DND-41 (cell line): ENCODE measurements around the gene ADM5.
A peak's percentile ranks its signal among the peaks of the same experiment; 100 is the strongest.

Source experiments
- ATAC-seq: fragments of 200-7000 bp; cut with Tn5 transposase; 3 replicates; pipeline ENCODE4 v1.9.1; 2021; ENCODE audit warnings: low read depth; ENCODE audit not compliant: insufficient read depth
- DNase-seq: peaks from one replicate; pipeline ENCODE4 v3.0.0-alpha.2; 2020
- H2AFZ ChIP-seq: 2 replicates; pipeline ENCODE4 v1.6.0; 2012; ENCODE audit warnings: low read depth, low read length
- H3K27ac ChIP-seq: 2 replicates; pipeline ENCODE4 v1.5.1; 2012; ENCODE audit warnings: low read length, inconsistent platforms
- H3K27me3 ChIP-seq: fragments of 200-600 bp; sonication (generic); 2 replicates; pipeline ENCODE4 v1.6.0; 2012; ENCODE audit warnings: low read length, mild to moderate bottlenecking, inconsistent platforms; ENCODE audit not compliant: insufficient read depth, poor library complexity
- H3K36me3 ChIP-seq: 2 replicates; pipeline ENCODE4 v1.5.1; 2012; ENCODE audit warnings: low read length, inconsistent platforms; ENCODE audit not compliant: insufficient read depth
- H3K4me1 ChIP-seq: 2 replicates; pipeline ENCODE4 v1.5.1; 2012; ENCODE audit warnings: mild to moderate bottlenecking, low read length; ENCODE audit not compliant: insufficient read depth
- H3K4me2 ChIP-seq: 2 replicates; pipeline ENCODE4 v1.6.0; 2012; ENCODE audit warnings: mild to moderate bottlenecking, moderate library complexity, low read length, inconsistent platforms; ENCODE audit not compliant: insufficient read depth
- H3K4me3 ChIP-seq, 2 experiments: fragments of 200-600 bp in 1 of 2; shearing (Covaris generic) in 1 of 2; 2 replicates each; pipeline ENCODE4 v1.5.1; 2012 to 2016; ENCODE audit warnings: inconsistent platforms in 2 of 2, low read length in 2 of 2, mild to moderate bottlenecking in 2 of 2, low read depth in 1 of 2, moderate library complexity in 1 of 2
- H3K79me2 ChIP-seq: 2 replicates; pipeline ENCODE4 v1.6.0; 2012; ENCODE audit warnings: low read length, inconsistent platforms; ENCODE audit not compliant: insufficient read depth
- H3K9ac ChIP-seq: 2 replicates; pipeline ENCODE4 v1.6.0; 2012; ENCODE audit warnings: low read depth, mild to moderate bottlenecking, inconsistent platforms, low read length, moderate library complexity
- H3K9me3 ChIP-seq: 2 replicates; pipeline ENCODE4 v1.5.1; 2012; ENCODE audit warnings: low read length, moderate library complexity, mild to moderate bottlenecking, inconsistent platforms; ENCODE audit not compliant: insufficient read depth, severe bottlenecking
- H4K20me1 ChIP-seq: 2 replicates; pipeline ENCODE4 v1.6.0; 2012; ENCODE audit warnings: low read length; ENCODE audit not compliant: insufficient read depth
- EZH2 ChIP-seq: IDR thresholded peaks from 3 replicates; pipeline ENCODE4 v1.6.1; 2012; ENCODE audit warnings: borderline replicate concordance, low read depth, mild to moderate bottlenecking, moderate library complexity, low read length, inconsistent platforms; ENCODE audit not compliant: severe bottlenecking
- TF ChIP-seq, protein P1 (sequence below): IDR thresholded peaks from 2 replicates; pipeline ENCODE4 v1.5.1; 2012; ENCODE audit warnings: borderline replicate concordance, low read length, moderate library complexity, mild to moderate bottlenecking; ENCODE audit not compliant: poor library complexity, severe bottlenecking; ENCODE audit errors: extremely low read depth

ADM5 gene

DNA sequence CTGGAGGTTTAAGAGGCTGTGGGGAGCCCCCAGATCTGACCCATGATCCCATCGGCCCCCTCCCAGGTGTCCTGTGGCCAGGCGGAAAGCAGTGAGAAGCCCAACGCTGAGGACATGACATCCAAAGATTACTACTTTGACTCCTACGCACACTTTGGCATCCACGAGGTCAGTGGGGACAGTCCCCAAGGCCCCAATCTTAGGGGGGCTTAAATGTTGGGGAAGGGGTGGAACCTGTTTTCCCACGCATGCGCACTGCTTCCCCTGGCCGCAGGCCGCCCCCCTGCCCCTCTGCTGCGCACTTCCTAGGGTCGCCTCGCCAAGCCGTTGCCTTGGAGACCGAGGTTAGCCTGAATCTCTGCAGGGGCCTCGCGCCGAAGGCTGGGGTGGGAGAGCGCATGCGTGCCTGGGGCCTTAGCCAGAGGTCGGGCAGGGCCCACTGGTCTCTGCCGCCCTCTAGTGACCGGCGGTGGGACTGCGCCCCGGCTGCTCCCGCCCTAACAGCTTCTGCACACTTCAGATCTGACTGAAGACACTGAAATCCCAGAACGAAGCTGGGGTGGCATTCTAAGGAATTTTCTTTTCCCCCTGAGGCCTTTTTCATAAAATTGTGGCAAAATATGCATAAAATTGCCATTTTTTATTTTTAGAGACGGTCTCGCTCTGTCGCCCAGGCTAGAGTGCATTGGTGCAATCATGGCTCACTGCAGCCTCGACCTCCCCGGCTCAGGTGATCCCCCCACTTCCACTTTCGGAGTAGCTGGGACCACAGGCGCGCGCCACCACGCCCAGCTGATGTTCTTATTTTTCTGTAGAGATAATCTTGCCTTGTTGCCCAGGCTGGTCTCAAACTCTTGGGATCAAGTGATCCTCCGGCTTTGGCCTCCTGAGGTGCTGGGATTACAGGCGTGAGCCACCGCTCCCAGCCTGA lies 8.7 kb upstream of the ADM5 start:
- peak overlapping the region; percentile 58 for H3K4me2 ChIP-seq
- TF ChIP-seq, protein P1, sequence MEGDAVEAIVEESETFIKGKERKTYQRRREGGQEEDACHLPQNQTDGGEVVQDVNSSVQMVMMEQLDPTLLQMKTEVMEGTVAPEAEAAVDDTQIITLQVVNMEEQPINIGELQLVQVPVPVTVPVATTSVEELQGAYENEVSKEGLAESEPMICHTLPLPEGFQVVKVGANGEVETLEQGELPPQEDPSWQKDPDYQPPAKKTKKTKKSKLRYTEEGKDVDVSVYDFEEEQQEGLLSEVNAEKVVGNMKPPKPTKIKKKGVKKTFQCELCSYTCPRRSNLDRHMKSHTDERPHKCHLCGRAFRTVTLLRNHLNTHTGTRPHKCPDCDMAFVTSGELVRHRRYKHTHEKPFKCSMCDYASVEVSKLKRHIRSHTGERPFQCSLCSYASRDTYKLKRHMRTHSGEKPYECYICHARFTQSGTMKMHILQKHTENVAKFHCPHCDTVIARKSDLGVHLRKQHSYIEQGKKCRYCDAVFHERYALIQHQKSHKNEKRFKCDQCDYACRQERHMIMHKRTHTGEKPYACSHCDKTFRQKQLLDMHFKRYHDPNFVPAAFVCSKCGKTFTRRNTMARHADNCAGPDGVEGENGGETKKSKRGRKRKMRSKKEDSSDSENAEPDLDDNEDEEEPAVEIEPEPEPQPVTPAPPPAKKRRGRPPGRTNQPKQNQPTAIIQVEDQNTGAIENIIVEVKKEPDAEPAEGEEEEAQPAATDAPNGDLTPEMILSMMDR = peak; percentile 94
- TF ChIP-seq EZH2 = no peak
- DNase-seq (peak; percentile 91), ATAC-seq (peak; percentile 15)
- peaks cover 64% of the 10 kb centered on the region for H4K20me1 ChIP-seq
- H3K36me3 ChIP-seq = peaks cover 65% of the 10 kb centered on the region
- peaks cover 62% of the 10 kb centered on the region for H3K79me2 ChIP-seq
- H3K4me3 ChIP-seq = peak overlapping the region in 1 of 2 experiments; percentile 22; a peak in 1 of 4 replicates
- H3K4me1 ChIP-seq = peaks cover 38% of the 10 kb centered on the region
- no peak overlapping the region for H3K27ac ChIP-seq
- no peaks in the 10 kb centered on the region for H3K27me3 ChIP-seq
- no peaks in the 10 kb centered on the region for H3K9me3 ChIP-seq
- H2AFZ ChIP-seq = no peak overlapping the region
- peak overlapping the region; percentile 14; the same call in 1 of the 2 replicates for H3K9ac ChIP-seq

DNA sequence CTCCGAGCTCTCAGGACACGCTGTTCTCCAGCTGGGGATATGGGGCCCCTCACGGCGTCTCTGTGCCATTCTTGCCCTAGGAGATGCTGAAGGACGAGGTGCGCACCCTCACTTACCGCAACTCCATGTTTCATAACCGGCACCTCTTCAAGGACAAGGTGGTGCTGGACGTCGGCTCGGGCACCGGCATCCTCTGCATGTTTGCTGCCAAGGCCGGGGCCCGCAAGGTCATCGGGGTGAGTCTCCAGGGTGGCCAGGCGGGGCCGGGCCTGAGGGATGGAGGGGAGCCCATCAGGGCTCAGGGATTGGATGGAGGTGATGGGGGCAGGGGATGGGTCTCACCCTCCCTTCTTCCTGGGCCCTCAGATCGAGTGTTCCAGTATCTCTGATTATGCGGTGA lies 7.6 kb upstream of the ADM5 start:
- Histone ChIP-seq H3K36me3 (peaks cover 75% of the 10 kb centered on the region), H3K4me3 (no peak overlapping the region), H3K79me2 (peaks cover 62% of the 10 kb centered on the region), H3K9ac (no peak overlapping the region), H3K4me1 (peaks cover 31% of the 10 kb centered on the region), H3K27ac (no peak overlapping the region), H2AFZ (no peak overlapping the region), H3K9me3 (no peaks in the 10 kb centered on the region), H3K4me2 (no peak overlapping the region), H4K20me1 (peaks cover 74% of the 10 kb centered on the region), H3K27me3 (no peaks in the 10 kb centered on the region)
- DNase-seq = no peak
- no peak for ATAC-seq
- TF ChIP-seq, protein P1 = no peak
- TF ChIP-seq EZH2 = no peak

DNA sequence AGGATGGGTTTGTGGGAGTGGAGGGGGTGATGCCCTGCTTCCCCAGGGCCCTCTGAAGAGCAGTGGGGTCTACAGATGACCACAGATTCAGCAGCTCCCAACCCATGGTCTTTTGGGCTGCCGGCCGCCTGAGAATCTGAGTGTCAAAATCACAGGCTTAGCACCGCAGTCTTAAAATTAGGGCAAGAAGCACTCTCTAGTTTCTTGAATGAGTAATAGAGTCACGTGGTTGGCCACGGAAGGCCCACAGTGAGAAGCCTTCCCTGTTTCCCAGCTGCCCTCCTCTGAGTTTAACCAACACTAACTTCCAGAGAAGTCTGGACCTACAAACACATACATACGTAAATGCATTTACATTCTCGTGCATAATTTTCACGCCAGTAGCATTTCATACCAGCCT lies 7.1 kb upstream of the ADM5 start:
- no peak for ATAC-seq
- DNase-seq = no peak
- peaks cover 77% of the 10 kb centered on the region for H4K20me1 ChIP-seq
- H3K9me3 ChIP-seq = no peaks in the 10 kb centered on the region
- peaks cover 60% of the 10 kb centered on the region for H3K79me2 ChIP-seq
- H2AFZ ChIP-seq = no peak overlapping the region
- TF ChIP-seq EZH2 = no peak
- TF ChIP-seq, protein P1 = no peak
- no peak overlapping the region for H3K27ac ChIP-seq
- H3K4me2 ChIP-seq = no peak overlapping the region
- no peak overlapping the region for H3K4me3 ChIP-seq
- H3K9ac ChIP-seq = no peak overlapping the region
- H3K27me3 ChIP-seq = no peaks in the 10 kb centered on the region
- H3K36me3 ChIP-seq = peaks cover 78% of the 10 kb centered on the region
- H3K4me1 ChIP-seq = peaks cover 31% of the 10 kb centered on the region
